Gastrocnemius medialis (tissue), 4 donors: ENCODE measurements around the gene RBCK1. TPM values are rescaled to one million over a fixed set of nuclear protein-coding genes. Genes with fewer than 3 reads are reported as not detected.
A peak's percentile ranks its signal among the peaks of the same experiment; 100 is the strongest.
"Not testable (repeated sequence)": the region's sequence is repeated elsewhere in the genome, so short reads cannot be mapped to it uniquely, and the experiment has no call there.

ENCODE experiments used
- ATAC-seq, 2 donors: fragments of 150-250 bp; one replicate each; pipeline ENCODE4 v1.9.1; 2016
- DNase-seq, 2 donors: peaks; one replicate each; pipeline ENCODE4 v3.0.0-alpha.2; 2019
- H3K27ac ChIP-seq, 4 donors: fragments of 200-600 bp; sonication (generic); 1 replicate in 1 of 4; 2 replicates in 3 of 4; pipeline ENCODE4 v1.5.1; 2016 to 2018; ENCODE audit warnings: mild to moderate bottlenecking in 2 of 4, moderate library complexity in 1 of 4
- H3K27me3 ChIP-seq, 3 donors: fragments of 200-600 bp; sonication (generic) in 2 of 3; 1 replicate in 1 of 3; 2 replicates in 2 of 3; pipeline versions ENCODE4 v1.5.1 to v1.6.0; 2016 to 2019; ENCODE audit warnings: mild to moderate bottlenecking in 1 of 3, moderate library complexity in 1 of 3
- H3K36me3 ChIP-seq, 2 donors: fragments of 200-600 bp; sonication (generic) in 1 of 2; one replicate each; pipeline ENCODE4 v1.5.1; 2017 to 2018
- H3K4me1 ChIP-seq, 2 donors: fragments of 200-600 bp; sonication (generic) in 1 of 2; one replicate each; pipeline ENCODE4 v1.5.1; 2016 to 2017; ENCODE audit warnings: mild to moderate bottlenecking in 2 of 2
- H3K4me3 ChIP-seq, 4 donors: fragments of 200-600 bp; sonication (generic) in 3 of 4; 1 replicate in 1 of 4; 2 replicates in 3 of 4; pipeline ENCODE4 v1.5.1; 2016 to 2019; ENCODE audit warnings: mild to moderate bottlenecking in 2 of 4
- H3K9me3 ChIP-seq, 3 donors: fragments of 200-600 bp; sonication (generic) in 2 of 3; 1 replicate in 1 of 3; 2 replicates in 2 of 3; pipeline ENCODE4 v1.5.1; 2016 to 2019
- CTCF ChIP-seq, 5 experiments: fragments of 450-650 bp in 3 of 5; fragments of 200-600 bp in 2 of 5; sonication (generic) in 2 of 5; IDR thresholded peaks in 4 of 5; conservative IDR thresholded peaks in 1 of 5; 1 replicate in 4 of 5; 2 replicates in 1 of 5; pipeline ENCODE4 v1.5.1; 2016 to 2019; ENCODE audit warnings: antibody characterized with exemption in 5 of 5, mild to moderate bottlenecking in 3 of 5, moderate library complexity in 3 of 5
- POLR2A ChIP-seq, 2 donors: fragments of 450-650 bp; IDR thresholded peaks; one replicate each; pipeline ENCODE4 v1.6.1; 2017; ENCODE audit warnings: antibody characterized with exemption in 2 of 2, mild to moderate bottlenecking in 2 of 2, moderate library complexity in 2 of 2
- in situ Hi-C, 4 donors: fragments of 200-750 bp; cut with MboI; loops; one replicate each; pipeline versions ENCODE4 v1.15.0 to v1.8.0; 2017; ENCODE audit warnings: low sequenced_read_pairs in 4 of 4
- intact Hi-C: fragments of 100-400 bp; cut with DNase I; formaldehyde crosslinking; loops from one replicate; pipeline ENCODE4 v1.15.1; 2023; ENCODE audit warnings: low total_unique reads
- total RNA-seq, 4 donors: library from RNA; depleted of rRNA; stranded (reverse); fragments of >200 nt; gene quantifications; one replicate each; pipeline versions ENCODE4 v1.1.0 to v1.2.3, GENCODE V29; 2016

RBCK1 gene
- total RNA-seq, 4 donors from 2014 or later = 38.6 to 76.5 (median 62.6) TPM

- intact Hi-C loops = loop anchor here (2.0 kb wide), 1 partner anchor 15 kb away; no protein-coding TSS in a partner anchor
- TF ChIP-seq CTCF (IDR thresholded peaks at IDR 0.05 in 4 of 5, conservative IDR thresholded peaks at IDR 0.05 in 1 of 5) (no peak), POLR2A (IDR thresholded peaks at IDR 0.05) (no peak)
- DNase-seq (no peak), ATAC-seq (peak in 1 of 2 donors; percentile 17)
- peaks cover 27 to 38% of the 10 kb centered on the region in 2 donors for H3K4me1 ChIP-seq
- H3K36me3 ChIP-seq = peaks cover 0 to 33% of the 10 kb centered on the region in 2 donors
- H3K4me3 ChIP-seq = no peak overlapping the region
- H3K9me3 ChIP-seq = no peaks in the 10 kb centered on the region
- H3K27ac ChIP-seq = peak overlapping the region; percentile 21 to 80 (median 70)
- in situ Hi-C loops = no loop called here
- H3K27me3 ChIP-seq = no peaks in the 10 kb centered on the region
These were observed 37.6 kb downstream of the RBCK1 start for GRCh38 chr20:445514-446336.

- H3K27ac ChIP-seq, H3K27me3 ChIP-seq, ATAC-seq, DNase-seq, H3K4me3 ChIP-seq, H3K4me1 ChIP-seq, in situ Hi-C loops, H3K36me3 ChIP-seq, H3K9me3 ChIP-seq, intact Hi-C loops: not testable (repeated sequence)
These were observed 43.9 kb downstream of the RBCK1 start for GRCh38 chr20:452021-452420.

- no peak overlapping the region for H3K4me3 ChIP-seq
- intact Hi-C loops (no loop called here), in situ Hi-C loops (no loop called here)
- no peaks in the 10 kb centered on the region for H3K27me3 ChIP-seq
- no peak overlapping the region for H3K27ac ChIP-seq
- no peaks in the 10 kb centered on the region for H3K36me3 ChIP-seq
- DNase-seq = no peak
- TF ChIP-seq POLR2A (IDR thresholded peaks at IDR 0.05) (no peak), CTCF (IDR thresholded peaks at IDR 0.05 in 4 of 5, conservative IDR thresholded peaks at IDR 0.05 in 1 of 5) (no peak)
- no peak for ATAC-seq
- H3K9me3 ChIP-seq = no peaks in the 10 kb centered on the region
- peaks cover 18 to 23% of the 10 kb centered on the region in 2 donors for H3K4me1 ChIP-seq
These were observed 46.9 kb downstream of the RBCK1 start for GRCh38 chr20:454951-455350.

- Histone ChIP-seq H3K36me3 (no peaks in the 10 kb centered on the region), H3K27ac (peak overlapping the region; percentile 1 to 90 (median 10)), H3K27me3 (no peaks in the 10 kb centered on the region), H3K4me1 (peaks cover 40% of the 10 kb centered on the region in 2 donors), H3K4me3 (no peak overlapping the region), H3K9me3 (no peaks in the 10 kb centered on the region)
- TF ChIP-seq POLR2A (IDR thresholded peaks at IDR 0.05) (no peak), CTCF (IDR thresholded peaks at IDR 0.05 in 4 of 5, conservative IDR thresholded peaks at IDR 0.05 in 1 of 5) (no peak)
- in situ Hi-C loops = no loop called here
- intact Hi-C loops = no loop called here
- ATAC-seq = no peak
- DNase-seq = no peak
These were observed 50.7 kb downstream of the RBCK1 start for GRCh38 chr20:458776-459175.

- DNase-seq (no peak), ATAC-seq (no peak)
- H3K27ac ChIP-seq = peak overlapping the region in 3 of 4 donors; percentile 90 to 96 (median 95)
- peaks cover 33 to 40% of the 10 kb centered on the region in 2 donors for H3K4me1 ChIP-seq
- in situ Hi-C loops (no loop called here), intact Hi-C loops (loop anchor here (2.0 to 5.0 kb wide), 2 partner anchors 15 to 163 kb away; partner anchors contain the start of gene ZCCHC3)
- H3K27me3 ChIP-seq = no peaks in the 10 kb centered on the region
- TF ChIP-seq CTCF (IDR thresholded peaks at IDR 0.05 in 4 of 5, conservative IDR thresholded peaks at IDR 0.05 in 1 of 5) (no peak), POLR2A (IDR thresholded peaks at IDR 0.05) (no peak)
- no peaks in the 10 kb centered on the region for H3K9me3 ChIP-seq
- H3K4me3 ChIP-seq = peak overlapping the region in 2 of 4 donors; percentile 77 to 92
- H3K36me3 ChIP-seq = no peaks in the 10 kb centered on the region
These were observed 52.1 kb downstream of the RBCK1 start for GRCh38 chr20:460180-460579.
